OCI-LY1 (cell line): ENCODE measurements around the gene NME9.

Experiments used
- CTCF ChIP-seq: fragments of 200-600 bp; sonication (generic), shearing (Covaris generic); IDR thresholded peaks from 2 replicates; pipeline ENCODE4 v1.5.1; 2017; ENCODE audit warnings: mild to moderate bottlenecking, antibody characterized with exemption, low read length, moderate library complexity, mixed read lengths
- EZH2 ChIP-seq: fragments of 200-600 bp; sonication (generic), shearing (Covaris generic); IDR thresholded peaks from 2 replicates; pipeline ENCODE4 v1.8.0; 2017; ENCODE audit warnings: borderline replicate concordance, mixed run types, mild to moderate bottlenecking, antibody characterized with exemption, low read length, moderate library complexity, mixed read lengths

DNA sequence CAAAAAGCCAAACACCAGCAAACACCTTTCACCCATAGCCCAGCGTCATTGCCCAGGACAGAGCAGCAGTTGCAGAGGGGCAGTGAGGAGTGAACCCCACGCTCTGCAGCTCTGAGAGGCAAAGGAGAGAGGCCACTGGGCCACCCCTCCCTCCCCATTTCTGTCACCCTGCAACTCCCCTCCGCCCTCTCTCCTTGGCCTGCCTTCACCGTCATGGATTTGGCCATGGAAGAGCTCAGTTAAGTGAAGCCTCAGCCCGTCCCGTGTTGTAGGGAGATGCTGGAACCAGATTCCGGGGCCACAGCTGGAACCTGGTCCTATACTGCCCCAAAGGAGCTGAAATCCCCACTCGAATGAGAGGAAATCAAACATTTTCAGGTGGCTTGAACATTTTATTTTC is 40.7 kb upstream of the NME9 start:
- TF ChIP-seq CTCF: no peak
- TF ChIP-seq EZH2: no peak
